Measurements from ENCODE around the gene SORCS1.
"Not testable (repeated sequence)": the region's sequence is repeated elsewhere in the genome, so short reads cannot be mapped to it uniquely, and the experiment has no call there.

Gene SORCS1

DNA sequence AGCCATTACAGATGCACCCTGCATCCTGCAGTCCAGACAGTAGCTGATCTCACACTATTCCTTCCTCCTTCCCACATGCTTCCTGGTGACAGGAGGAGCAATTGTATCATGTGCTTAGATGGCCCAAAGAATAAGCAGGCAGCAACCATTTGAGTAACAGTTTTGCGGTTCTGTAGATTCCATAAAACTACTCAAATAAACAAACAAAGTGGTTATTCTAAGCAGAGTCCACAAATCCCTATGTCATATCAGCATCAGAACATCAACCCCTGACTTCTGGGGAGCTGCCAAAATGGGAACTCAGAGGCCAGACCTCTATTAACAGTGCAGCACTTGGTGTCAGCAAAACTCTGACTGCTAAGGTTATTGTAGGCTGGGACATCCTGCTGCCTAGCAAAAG is 226.0 kb downstream of the SORCS1 start:
- DNase-seq: no peak

DNA sequence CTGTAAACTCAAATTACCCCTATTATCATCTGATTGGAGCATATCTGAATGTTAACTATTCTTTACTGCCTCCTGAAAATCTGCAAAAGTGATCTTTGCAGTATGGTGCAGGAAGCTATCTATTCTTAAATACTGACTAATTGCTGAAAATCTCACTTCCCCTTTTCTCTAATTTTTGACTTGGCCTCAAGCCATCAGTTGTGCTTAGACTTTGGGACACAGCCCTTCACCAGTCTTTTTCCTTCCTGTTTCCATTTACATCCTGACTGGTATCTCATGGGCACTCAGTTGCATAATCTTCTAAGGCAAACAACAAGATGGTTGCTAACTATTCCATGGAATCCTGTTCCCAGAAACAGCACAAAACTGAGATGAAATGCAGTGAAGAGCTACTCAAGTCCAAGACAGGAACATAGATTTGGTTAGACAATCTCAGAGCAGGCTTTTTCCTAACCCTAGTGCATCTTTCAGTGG is 228.5 kb downstream of the SORCS1 start:
- peak; percentile 77 for DNase-seq

DNA sequence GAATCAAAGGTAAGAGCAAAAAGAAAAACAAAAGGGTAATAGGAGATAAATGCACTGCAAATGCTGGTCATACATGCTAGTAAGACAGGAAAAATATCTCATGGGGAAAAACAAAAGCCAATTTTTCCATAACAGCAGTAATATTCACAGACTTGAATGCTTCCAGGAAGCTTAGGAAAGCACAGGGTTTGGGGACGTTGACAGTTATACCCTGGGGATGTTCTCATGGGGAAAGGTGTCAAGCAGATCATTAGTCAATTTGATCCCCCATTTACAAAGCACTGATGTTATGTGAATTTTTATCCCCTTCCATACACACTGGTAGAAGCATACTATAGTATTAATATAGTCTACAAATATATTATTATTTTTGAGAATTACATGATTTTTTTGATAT is 232.7 kb downstream of the SORCS1 start:
- no peak for DNase-seq

DNA sequence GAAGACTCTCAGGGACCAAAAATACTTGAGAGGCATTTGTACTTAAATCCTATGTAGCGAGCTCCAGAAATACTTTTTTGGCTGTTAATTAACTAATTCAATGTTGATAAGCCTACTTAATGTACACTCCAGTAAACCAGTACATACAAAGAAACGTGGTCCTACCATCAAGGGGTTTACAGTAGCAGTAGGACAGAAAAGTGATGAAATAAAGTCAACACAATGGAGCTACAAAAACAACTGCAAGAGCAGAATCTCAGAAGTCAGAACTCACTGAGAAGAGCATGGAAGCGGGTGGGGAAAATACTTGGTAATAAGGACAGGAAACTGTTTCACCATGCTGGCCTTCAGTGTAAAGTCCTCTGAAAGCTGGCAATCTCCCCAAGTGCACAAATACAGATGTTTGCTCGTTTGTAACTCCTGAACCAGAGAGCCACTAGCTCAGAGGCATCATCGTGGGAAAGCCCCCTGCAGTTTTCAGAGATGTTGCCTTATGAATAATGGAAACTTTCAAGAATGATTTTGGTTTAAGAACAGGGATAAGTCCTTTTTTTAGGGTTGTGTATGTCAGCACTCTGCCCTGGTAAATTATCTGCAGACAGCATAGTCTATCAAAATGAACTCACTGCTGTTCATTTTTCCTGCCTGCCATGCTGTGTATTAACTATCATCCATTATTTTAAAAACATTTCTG is 233.2 kb downstream of the SORCS1 start:
- DNase-seq: peak; percentile 14

DNA sequence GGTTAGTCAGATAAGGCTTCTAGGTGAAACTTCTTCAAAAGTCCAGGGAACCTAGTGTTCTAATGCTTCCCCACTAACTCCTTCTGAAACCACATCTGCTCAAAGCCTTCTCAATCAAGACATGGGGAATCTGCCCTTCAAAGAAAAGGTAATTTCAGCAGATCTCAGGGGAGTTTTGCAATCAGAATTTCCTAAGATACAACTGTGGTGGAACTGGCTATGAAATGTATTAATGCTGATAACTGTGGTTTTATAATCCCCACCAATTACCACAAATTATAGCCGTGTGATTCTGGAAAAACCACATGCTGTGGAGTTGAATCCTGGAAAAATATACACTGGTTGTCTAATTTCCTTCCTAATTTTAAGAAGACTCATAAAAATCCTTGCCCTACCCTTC is 233.8 kb downstream of the SORCS1 start:
- peak; percentile 15 for DNase-seq

DNA sequence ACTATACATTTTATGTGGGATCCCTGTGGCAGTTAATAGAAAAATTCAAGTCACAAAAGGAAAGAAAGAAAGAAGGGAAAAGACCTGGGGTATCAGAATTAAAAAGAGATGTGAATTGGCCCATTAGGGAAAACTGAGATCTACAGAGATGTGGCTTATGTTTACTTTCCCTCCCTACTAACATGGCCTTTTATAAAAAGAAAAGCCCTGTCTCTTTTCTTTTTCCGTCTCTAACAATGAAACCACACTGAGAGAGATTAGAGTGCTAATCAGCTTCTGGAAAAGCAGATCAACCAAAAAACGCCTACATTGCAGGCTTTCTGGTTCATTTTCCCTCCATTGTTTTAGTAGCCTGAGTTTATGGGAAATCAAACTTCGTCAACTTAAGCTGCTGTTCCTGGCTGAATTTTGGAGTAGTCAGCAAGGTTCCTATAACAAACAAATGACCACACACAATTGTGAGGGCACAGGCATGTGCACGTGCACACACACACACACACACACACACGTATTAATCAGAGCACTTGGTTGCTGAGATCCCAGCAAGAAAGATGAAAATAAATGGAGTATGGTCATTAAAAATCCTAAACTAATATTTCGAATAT is 235.1 kb downstream of the SORCS1 start:
- no peak for DNase-seq

DNA sequence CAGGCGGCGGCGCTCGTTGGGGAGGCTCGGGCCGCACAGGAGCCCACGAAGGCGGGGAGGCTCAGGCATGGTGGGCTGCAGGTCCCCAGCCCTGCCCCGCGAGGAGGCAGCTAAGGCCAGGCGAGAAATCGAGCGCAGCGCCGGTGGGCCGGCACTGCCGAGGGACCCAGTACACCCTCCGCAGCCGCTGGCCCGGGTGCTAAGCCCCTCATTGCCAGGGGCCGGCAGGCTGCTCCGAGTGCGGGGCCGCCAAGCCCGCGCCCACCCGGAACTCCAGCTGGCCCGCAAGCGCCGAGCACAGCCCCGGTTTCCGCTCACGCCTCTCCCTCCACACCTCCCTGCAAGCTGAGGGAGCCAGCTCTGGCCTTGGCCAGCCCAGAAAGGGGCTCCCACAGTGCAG is 236.4 kb downstream of the SORCS1 start:
- not testable (repeated sequence) for DNase-seq

DNA sequence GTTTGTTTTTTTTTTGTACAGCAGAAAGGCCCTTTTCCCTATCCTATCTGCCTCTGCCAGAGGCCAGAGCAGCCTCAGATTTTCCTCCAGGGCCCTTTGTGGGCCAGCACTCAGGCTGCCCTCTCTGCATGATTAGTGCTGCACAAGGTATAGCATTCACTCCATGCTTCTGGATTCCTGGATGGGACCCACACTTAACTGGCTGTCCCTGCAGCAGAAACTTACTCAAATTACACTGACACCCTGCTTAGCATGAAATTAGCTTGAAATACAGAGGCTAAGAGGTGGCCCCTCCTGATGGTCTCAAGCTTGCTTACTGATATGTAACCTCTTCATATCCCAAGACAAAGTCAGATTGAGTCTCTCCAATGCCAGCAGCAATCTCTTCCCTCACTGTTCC is 239.3 kb downstream of the SORCS1 start:
- DNase-seq: no peak

DNA sequence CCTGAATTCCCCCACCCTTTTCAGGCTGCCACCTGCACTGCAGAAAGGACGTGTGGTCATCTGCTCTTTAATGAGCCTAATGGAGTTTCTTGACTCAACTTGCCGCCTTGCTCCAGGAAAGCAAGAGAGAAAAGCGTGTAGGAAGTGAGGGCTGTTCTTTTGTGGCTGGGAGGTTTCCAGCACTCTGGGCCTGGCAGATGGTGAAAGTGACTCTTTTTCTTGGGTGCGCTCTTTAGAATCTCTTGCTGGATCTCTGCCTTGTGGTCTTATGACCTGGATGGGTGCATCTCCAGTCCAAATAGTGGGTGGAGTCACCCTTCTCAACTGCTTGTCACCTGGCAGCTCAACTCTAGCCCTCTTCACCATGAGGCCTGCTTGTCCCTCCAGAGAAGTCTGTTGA is 244.0 kb downstream of the SORCS1 start:
- no peak for DNase-seq

DNA sequence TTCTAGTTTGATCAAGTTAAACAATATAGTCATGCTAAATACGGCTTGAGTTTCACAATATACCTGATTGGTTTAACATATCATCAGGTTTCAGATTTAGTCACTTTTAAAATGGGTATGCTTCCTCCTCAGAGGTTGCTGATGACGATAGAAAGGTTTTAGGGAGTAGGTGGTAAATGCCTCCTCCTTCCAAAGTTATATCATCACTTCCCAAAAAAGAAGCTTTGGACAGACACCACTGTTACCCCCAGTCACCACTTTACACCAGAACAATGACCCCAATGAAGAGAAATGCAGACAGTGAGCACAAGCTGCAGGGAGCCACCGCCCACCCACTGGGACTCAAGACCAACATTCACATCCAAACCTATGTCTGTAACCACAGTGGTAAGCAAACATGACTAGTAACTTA is 244.6 kb downstream of the SORCS1 start:
- no peak for DNase-seq

DNA sequence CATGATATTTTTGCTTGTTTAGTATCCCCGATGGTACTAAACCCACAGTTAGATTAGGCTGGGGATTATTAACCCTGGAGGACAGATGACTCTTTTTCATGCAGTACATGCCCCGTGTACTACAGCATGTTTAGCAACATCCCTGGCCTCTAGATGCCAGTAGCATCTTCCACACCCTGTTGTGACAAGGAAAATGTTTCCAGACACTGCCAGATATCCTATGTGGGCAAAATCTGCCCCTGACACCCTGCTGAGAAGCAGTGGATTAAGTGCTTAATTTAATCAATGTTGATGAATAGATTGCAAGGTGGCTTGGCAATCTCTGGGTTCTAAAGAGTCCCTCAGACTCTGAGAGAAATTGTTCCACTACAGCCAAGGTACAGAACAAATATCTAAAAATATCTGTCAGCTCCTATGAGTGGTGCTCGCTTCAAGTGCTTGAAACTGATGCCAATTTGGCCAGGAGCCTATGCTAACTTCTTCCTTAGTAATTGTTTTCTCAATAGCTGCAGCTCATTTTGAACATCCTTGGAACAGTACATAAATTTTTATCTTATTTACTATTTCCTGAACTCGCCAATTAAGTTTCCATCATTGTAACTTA is 247.0 kb downstream of the SORCS1 start:
- no peak for DNase-seq

DNA sequence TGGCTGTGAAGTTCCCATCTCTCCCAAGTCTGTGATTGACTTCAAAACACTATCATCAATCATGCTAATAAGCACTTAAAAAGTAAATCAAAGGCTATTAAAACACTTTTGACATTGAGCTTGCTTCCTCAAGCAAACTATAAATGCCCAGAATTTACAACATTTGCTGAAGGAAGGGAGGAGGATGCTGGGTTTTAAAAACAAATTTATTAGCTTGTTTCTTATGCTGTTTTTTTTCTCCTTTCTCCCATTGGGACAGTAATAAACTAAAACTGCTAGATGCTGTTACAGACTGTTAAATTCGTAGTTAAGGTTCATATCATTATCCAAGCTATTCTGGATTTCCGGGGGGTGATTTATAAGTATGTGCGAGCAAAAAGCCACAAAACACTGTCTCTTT is 250.5 kb downstream of the SORCS1 start:
- DNase-seq: no peak

DNA sequence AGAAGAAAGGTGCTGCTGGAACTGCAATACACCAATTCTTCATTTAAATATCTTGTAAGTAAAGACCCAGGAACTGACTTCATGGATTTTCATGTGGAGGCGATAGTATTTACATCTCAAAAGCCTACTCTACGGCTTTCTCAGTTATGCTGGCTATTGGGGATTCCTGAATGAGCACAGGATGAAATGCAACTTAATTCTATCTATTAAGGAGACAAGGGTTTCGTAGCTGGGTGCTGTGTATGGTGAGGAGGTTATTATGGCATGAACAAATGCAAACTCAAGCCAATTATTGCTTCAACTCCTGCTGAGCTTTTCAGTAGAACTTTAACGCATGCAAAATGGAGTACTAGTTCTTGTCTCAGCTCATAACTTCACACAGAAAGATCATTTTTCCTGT is 251.2 kb downstream of the SORCS1 start:
- DNase-seq: no peak

DNA sequence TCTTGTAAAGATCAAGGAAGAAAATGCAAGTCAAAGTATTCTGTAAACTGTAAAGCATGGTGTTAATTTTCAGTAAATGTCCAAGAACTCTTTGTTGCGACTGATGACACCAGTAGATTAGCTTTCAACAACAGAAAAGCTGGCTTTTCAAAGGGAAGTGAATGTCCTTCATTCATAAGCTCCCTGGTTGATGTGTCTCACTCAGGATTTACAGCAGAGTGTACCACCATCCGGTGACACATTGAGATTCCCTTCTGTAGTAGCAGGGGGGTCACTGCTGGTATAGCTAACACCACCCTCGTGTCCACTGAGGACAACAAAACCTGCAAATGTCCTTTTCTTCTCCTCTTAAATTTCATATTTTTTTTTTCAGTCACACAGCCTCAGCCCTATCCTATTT is 253.4 kb downstream of the SORCS1 start:
- no peak for DNase-seq

DNA sequence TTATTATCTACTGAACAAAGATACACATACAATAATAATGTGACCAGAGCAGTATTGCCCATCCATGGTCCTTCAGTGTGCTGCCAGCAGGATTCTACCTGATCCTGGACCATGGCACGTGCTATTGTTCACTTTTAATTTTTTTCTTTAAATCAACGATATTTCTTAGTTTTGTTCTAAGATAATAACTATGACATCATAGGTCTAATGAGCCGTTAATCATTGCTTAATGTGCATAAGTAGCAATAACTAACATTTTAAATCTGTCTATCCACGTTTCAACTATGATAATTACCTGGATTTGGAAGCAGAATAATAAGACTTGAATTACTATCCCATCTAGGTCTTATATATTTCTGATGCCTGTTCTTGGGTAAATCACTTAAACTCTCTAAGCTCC is 253.8 kb downstream of the SORCS1 start:
- DNase-seq: no peak

DNA sequence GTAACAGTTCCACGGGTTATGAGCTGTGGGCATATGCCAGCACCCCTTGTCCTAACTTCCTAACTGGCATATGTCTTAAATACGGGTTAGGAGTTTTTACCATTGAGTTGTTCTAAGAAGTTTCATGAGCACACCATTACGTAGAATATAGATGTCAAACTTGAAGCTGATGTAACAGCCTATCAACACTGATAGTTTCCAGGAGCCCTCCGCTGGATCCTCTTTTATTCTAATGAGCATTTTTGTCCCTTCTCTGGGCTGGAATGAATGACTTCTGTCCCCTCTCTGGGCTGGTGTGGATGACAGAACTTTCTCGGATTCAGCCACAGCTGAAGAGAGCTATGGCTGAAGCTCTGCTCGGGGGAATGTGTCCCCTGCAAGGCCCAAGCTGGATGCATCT is 256.3 kb downstream of the SORCS1 start:
- no peak for DNase-seq

DNA sequence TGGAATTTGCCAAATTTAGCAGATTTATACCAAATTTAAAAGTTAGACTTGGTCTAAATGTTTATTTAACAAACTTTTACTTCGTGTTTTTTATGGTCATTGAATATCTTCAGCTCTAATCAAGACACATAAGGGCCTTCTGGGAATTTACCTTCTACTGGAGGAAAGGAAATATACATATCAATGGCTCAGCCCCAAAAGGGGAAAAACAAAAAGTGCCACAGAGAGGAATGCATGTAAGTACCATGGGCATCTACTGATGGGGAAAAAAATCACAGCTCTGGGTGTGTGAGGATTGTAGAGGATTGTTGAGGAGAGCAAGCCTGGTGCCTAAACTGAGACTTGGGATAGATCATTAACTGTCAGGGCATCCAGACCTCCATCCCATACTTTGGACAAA is 260.3 kb downstream of the SORCS1 start:
- DNase-seq: no peak

DNA sequence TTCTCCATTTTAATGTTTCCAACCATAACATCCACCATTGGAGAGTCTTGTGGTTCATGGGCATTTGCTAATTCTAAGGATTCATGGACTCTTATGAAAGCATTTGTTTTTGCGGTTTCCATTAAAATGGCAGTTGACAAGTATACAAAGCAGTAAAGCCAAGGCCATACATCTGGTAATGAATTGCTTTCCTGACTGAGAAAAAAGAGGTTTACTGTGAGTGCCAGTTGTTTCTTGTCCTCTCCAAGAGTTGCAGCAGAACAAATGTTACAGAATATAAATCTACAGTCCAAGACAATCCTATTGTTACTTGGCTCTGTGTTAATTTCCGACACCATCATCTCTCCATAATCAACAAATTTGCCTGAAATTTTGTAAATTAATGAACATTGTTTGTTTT is 261.3 kb downstream of the SORCS1 start:
- DNase-seq: no peak

DNA sequence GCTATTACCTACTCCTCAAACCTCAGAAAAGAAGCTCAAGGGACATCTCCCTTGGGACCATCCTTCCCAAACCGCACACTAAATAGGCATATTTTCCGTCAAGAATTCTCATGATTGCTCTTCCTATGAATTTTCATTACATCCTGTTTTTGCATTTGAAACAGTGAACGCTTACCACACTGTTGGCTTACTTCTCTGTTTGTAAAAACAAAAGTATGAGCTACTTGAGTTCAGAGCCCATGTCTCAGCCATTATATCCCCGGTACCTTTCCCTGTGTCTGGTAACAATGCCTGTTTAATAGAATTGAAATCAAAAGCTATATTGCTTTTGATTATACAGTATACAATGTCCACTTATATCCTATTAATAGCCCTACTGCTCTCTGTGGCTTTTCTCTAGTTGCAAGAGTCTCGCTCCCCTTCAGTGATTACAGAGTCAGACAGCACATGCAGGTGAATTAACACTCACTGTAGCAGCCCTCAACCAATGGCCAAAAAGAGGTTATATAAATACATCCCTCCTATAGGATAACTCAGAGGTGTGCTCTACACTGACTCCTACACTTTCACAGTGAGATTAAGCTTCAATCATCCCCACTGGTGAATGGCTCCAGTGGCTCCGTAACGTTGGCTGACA is 264.4 kb downstream of the SORCS1 start:
- DNase-seq: no peak

DNA sequence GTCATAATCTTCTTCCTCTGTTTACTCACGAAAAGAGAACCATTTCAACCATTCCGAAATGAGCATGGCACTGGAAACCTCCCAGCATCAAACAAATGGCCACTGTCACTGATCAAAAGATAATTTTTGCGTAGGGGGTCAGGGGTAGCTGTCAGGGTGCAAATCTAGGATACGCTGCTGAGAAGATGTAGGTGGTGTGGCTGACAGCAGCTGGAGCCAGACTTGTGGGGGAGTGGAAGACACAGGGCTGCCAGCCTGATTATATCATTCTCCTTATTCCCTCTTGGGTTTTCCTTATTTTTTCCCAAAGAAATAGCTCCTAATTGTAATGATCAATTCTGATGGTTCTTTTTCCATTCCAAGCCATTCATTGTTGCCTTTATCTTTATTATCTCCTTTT is 266.1 kb downstream of the SORCS1 start:
- DNase-seq: no peak

DNA sequence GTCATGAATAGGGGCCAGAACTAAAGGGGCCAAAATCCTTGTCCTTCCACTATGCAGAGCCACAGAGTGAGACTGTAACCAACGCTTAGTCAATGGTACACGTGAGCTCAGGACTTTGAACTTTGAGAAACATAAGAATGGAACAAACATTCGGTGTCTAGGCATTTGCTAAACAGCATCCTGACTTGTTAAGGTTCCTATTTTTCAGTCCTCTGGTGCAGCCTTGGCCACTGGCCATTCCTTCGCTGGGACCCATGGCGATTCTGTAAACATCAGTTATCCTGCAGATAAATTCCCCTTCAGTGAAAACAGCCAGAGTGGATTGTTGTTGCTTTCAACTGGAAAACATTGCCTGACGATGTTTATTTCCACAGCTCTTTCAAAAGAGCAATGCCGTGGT is 266.8 kb downstream of the SORCS1 start:
- no peak for DNase-seq

DNA sequence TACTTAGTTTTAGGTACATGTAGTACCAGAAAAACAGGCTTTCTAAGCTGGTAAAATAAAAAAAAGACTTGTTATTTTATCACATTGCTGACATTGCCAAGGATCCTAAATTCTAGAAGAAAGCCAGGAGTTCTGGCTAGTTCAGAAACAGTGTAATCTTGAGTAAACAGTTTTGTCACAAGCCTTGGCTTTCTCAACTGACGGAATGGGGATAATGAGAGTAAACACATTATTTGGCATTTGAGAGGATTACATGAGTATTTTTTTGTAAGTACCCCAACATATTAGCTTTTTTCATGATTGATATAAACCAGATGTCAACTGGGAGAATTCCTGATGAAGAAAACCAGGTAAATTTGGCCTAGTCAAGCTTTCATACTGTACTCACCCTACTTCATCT is 269.8 kb downstream of the SORCS1 start:
- DNase-seq: no peak

DNA sequence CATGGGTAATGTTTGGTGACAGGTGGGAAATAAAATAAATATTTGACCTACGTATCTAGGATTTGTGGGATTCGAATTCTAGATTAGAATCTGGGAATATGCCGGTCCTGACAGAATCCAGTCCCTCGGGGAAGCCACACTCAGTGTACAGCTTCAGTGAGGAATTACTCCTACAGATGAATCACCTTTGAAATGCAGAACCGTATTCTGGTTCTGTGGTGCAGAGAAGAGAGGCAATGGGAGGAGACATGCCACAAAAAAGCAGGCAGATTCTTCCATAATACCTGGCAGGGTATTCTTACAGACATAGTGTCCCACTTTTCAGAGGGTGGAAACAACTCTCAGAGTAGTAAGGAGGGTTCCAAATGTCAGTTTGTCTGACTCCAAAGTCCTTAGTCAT is 286.9 kb downstream of the SORCS1 start:
- no peak for DNase-seq

DNA sequence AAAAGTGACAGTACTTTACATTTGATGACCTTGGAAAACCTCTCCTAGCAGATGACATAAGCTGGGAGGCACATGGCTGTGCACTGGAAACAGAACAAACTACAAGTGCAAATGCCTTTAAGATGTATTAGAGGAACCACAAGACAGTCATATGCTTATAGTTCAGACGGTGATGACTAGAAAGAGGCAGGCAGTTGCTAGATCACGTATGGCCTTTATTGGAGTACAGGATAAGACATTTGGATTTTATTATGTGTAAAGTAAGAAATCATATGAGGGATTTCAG is 290.0 kb downstream of the SORCS1 start:
- no peak for DNase-seq
